Measurements from ENCODE around the gene EDEM3.

GRCh38 chr1:184709418-184709817, 45.2 kb downstream of the EDEM3 start:
- TF ChIP-seq CTCF (IDR thresholded peaks at IDR 0.05) (no peak), POLR2A (IDR thresholded peaks at IDR 0.05) (no peak)
